Testis (tissue), 3 donors: ENCODE results near the gene DAZL. TPM values are rescaled to one million over a fixed set of nuclear protein-coding genes. Genes with fewer than 3 reads are reported as not detected.

Source experiments
- DNase-seq: peaks from one replicate; pipeline ENCODE4 v3.0.0-alpha.2; 2019
- H3K27ac ChIP-seq, 2 donors: fragments of 200-600 bp; sonication (generic); one replicate each; pipeline ENCODE4 v1.5.1; 2019
- H3K27me3 ChIP-seq: fragments of 200-600 bp; sonication (generic); one replicate; pipeline ENCODE4 v1.5.1; 2019
- H3K36me3 ChIP-seq: fragments of 200-600 bp; sonication (generic); one replicate; pipeline ENCODE4 v1.5.1; 2017; ENCODE audit warnings: low read depth; ENCODE audit errors: missing control alignments
- H3K4me1 ChIP-seq: fragments of 200-600 bp; sonication (generic); one replicate; pipeline ENCODE4 v1.5.1; 2019
- H3K4me3 ChIP-seq, 2 donors: fragments of 200-600 bp; sonication (generic); one replicate each; pipeline ENCODE4 v1.5.1; 2017 to 2019
- H3K9me3 ChIP-seq: fragments of 200-600 bp; sonication (generic); one replicate; pipeline ENCODE4 v1.5.1; 2017
- POLR2A ChIP-seq: fragments of 450-650 bp; IDR thresholded peaks from one replicate; pipeline ENCODE4 v1.6.1; 2017; ENCODE audit warnings: antibody characterized with exemption, mild to moderate bottlenecking, moderate library complexity
- WGBS, 2 donors: methylation state at CpG; one replicate each; pipeline ENCODE4 v1.1.5; 2018; 5-methylcytosine and 5-hydroxymethylcytosine counted together
- intact Hi-C: fragments of 100-400 bp; cut with DNase I; formaldehyde crosslinking; loops from one replicate; pipeline ENCODE4 v1.15.1; 2023; ENCODE audit warnings: low total_unique reads
- polyA plus RNA-seq: library from polyadenylated mRNA; stranded (reverse); fragments of 350-450 nt; fragmentation: Illumina TruSeq; extraction: RNeasy Lipid Tissue Mini Kit (QIAGEN cat#74804); gene quantifications from one replicate; pipeline ENCODE4 v1.2.3, GENCODE V29; 2014; ENCODE audit warnings: low read depth, low replicate concordance; ENCODE audit not compliant: insufficient read depth
- total RNA-seq, 2 donors: library from RNA; depleted of rRNA; stranded (reverse); fragments of >200 nt; gene quantifications; one replicate each; pipeline ENCODE4 v1.2.3, GENCODE V29; 2016
- TF ChIP-seq, protein P1 (sequence below), 3 experiments: fragments of 450-650 bp in 2 of 3; fragments of 200-600 bp in 1 of 3; sonication (generic) in 1 of 3; IDR thresholded peaks; one replicate each; pipeline ENCODE4 v1.5.1; 2016 to 2019; ENCODE audit warnings: antibody characterized with exemption in 3 of 3, mild to moderate bottlenecking in 2 of 3, moderate library complexity in 1 of 3

The DAZL gene
- total and polyA plus RNA-seq, 3 donors from 2014 or later = 49.8 to 124 (median 71.5) TPM

GRCh38 chr3:16554126-16554525 lies 51.1 kb downstream of the DAZL start:
- H3K9me3 ChIP-seq = no peaks in the 10 kb centered on the region
- H3K4me1 ChIP-seq = no peaks in the 10 kb centered on the region
- no peaks in the 10 kb centered on the region for H3K27me3 ChIP-seq
- TF ChIP-seq, protein P1, sequence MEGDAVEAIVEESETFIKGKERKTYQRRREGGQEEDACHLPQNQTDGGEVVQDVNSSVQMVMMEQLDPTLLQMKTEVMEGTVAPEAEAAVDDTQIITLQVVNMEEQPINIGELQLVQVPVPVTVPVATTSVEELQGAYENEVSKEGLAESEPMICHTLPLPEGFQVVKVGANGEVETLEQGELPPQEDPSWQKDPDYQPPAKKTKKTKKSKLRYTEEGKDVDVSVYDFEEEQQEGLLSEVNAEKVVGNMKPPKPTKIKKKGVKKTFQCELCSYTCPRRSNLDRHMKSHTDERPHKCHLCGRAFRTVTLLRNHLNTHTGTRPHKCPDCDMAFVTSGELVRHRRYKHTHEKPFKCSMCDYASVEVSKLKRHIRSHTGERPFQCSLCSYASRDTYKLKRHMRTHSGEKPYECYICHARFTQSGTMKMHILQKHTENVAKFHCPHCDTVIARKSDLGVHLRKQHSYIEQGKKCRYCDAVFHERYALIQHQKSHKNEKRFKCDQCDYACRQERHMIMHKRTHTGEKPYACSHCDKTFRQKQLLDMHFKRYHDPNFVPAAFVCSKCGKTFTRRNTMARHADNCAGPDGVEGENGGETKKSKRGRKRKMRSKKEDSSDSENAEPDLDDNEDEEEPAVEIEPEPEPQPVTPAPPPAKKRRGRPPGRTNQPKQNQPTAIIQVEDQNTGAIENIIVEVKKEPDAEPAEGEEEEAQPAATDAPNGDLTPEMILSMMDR (IDR thresholded peaks at IDR 0.05) = no peak
- no peak for TF ChIP-seq POLR2A
- no peak for DNase-seq
- WGBS, 2 donors = 89 to 90% methylated on average over 4 of the region's 4 CpGs
- H3K4me3 ChIP-seq = no peak overlapping the region
- intact Hi-C loops = no loop called here
- no peaks in the 10 kb centered on the region for H3K36me3 ChIP-seq
- H3K27ac ChIP-seq = no peak overlapping the region

GRCh38 chr3:16552757-16553156 lies 52.5 kb downstream of the DAZL start:
- H3K27ac ChIP-seq = no peak overlapping the region
- no peak overlapping the region for H3K4me3 ChIP-seq
- WGBS, 2 donors = 78 to 88% methylated on average over 3 of the region's 3 CpGs
- H3K36me3 ChIP-seq = no peaks in the 10 kb centered on the region
- intact Hi-C loops = no loop called here
- no peaks in the 10 kb centered on the region for H3K27me3 ChIP-seq
- no peak for DNase-seq
- no peaks in the 10 kb centered on the region for H3K4me1 ChIP-seq
- TF ChIP-seq, protein P1 (IDR thresholded peaks at IDR 0.05) = no peak
- TF ChIP-seq POLR2A = no peak
- no peaks in the 10 kb centered on the region for H3K9me3 ChIP-seq

GRCh38 chr3:16551342-16551976 lies 53.8 kb downstream of the DAZL start:
- Histone ChIP-seq H3K9me3 (no peaks in the 10 kb centered on the region), H3K27me3 (no peaks in the 10 kb centered on the region), H3K4me3 (no peak overlapping the region), H3K36me3 (no peaks in the 10 kb centered on the region), H3K4me1 (no peaks in the 10 kb centered on the region), H3K27ac (no peak overlapping the region)
- intact Hi-C loops = no loop called here
- no peak for DNase-seq
- no peak for TF ChIP-seq POLR2A
- TF ChIP-seq, protein P1 (IDR thresholded peaks at IDR 0.05) = no peak
- 75 to 85% methylated on average over 4 of the region's 4 CpGs for WGBS, 2 donors

GRCh38 chr3:16550676-16551341 lies 54.4 kb downstream of the DAZL start:
- TF ChIP-seq POLR2A = no peak
- TF ChIP-seq, protein P1 (IDR thresholded peaks at IDR 0.05) = peak; percentile 81 to 88 (median 84)
- intact Hi-C loops = no loop called here

DNA sequence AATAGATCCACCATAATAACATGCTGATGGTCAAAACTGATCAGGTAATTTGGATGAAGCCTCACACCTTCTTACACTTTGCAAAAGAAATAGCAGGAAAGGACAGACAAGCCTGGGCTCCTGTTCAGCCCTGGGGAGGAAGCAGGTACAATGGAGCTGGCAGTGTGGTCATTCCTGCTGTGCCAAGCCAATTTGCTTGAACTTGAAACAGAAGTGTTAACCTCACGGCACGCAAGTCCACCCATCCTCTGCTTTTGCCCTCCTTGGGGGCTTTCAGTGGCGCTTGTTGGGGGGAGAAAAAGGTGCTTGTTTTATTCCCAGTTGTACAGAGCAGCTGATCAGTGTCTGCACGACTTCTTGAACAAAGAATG lies 54.9 kb downstream of the DAZL start:
- DNase-seq = no peak
- H3K9me3 ChIP-seq = no peaks in the 10 kb centered on the region
- intact Hi-C loops = no loop called here
- no peak overlapping the region for H3K27ac ChIP-seq
- TF ChIP-seq, protein P1 (IDR thresholded peaks at IDR 0.05) = no peak
- no peak for TF ChIP-seq POLR2A
- H3K36me3 ChIP-seq = no peaks in the 10 kb centered on the region
- H3K27me3 ChIP-seq = no peaks in the 10 kb centered on the region
- H3K4me1 ChIP-seq = no peaks in the 10 kb centered on the region
- H3K4me3 ChIP-seq = no peak overlapping the region
- WGBS, 2 donors = 44 to 55% methylated on average over 4 of the region's 4 CpGs

More at GRCh38 chr3:16550676-16551341, 54.4 kb downstream of the DAZL start:
- peak; percentile 81 for DNase-seq
- Histone ChIP-seq H3K9me3 (no peaks in the 10 kb centered on the region), H3K36me3 (no peaks in the 10 kb centered on the region), H3K27ac (no peak overlapping the region), H3K27me3 (no peaks in the 10 kb centered on the region), H3K4me1 (no peaks in the 10 kb centered on the region), H3K4me3 (no peak overlapping the region)
- 31 to 41% methylated on average over 7 of the region's 7 CpGs for WGBS, 2 donors
